ENCODE results near the gene RMP24.

GRCh38 chr18:36023336-36023735 is 50.9 kb downstream of the RMP24 start:
- TF ChIP-seq CTCF (IDR thresholded peaks at IDR 0.05) = no peak
- TF ChIP-seq POLR2A (IDR thresholded peaks at IDR 0.05) = no peak

Data from testis (tissue), 2 donors.